Thoracic aorta (tissue), 2 donors: ENCODE data around the gene KIF1A. TPM values are rescaled to one million over a fixed set of nuclear protein-coding genes. Genes with fewer than 3 reads are reported as not detected.

ENCODE experiments used
- ATAC-seq: fragments of 150-250 bp; one replicate; pipeline ENCODE4 v1.8.0; 2017; ENCODE audit warnings: low read depth; ENCODE audit not compliant: insufficient number of reproducible peaks, low FRiP score
- DNase-seq: peaks from one replicate; pipeline ENCODE4 v3.0.0-alpha.2; 2020; ENCODE audit warnings: low spot score
- H3K27ac ChIP-seq, 2 donors: fragments of 200-600 bp; sonication (generic); 1 replicate in 1 of 2; 2 replicates in 1 of 2; pipeline ENCODE4 v1.5.1; 2016; ENCODE audit warnings: mild to moderate bottlenecking in 2 of 2, moderate library complexity in 2 of 2
- H3K27me3 ChIP-seq: fragments of 200-600 bp; sonication (generic); replicated peaks from 2 replicates; pipeline ENCODE4 v1.6.0; 2016; ENCODE audit warnings: mild to moderate bottlenecking; ENCODE audit not compliant: insufficient read depth
- H3K36me3 ChIP-seq: fragments of 200-600 bp; sonication (generic); one replicate; pipeline ENCODE4 v1.5.1; 2016
- H3K4me1 ChIP-seq, 2 donors: fragments of 200-600 bp; sonication (generic); 1 replicate in 1 of 2; 2 replicates in 1 of 2; pipeline versions ENCODE4 v1.5.1 to v1.6.0; 2016; ENCODE audit warnings: low read depth in 2 of 2, mild to moderate bottlenecking in 1 of 2; ENCODE audit not compliant: control insufficient read depth in 1 of 2
- H3K4me3 ChIP-seq: fragments of 200-600 bp; sonication (generic); 2 replicates; pipeline ENCODE4 v1.5.1; 2016; ENCODE audit warnings: mild to moderate bottlenecking
- H3K9me3 ChIP-seq: fragments of 200-600 bp; sonication (generic); 2 replicates; pipeline ENCODE4 v1.5.1; 2016
- total RNA-seq, 2 donors: library from RNA; depleted of rRNA; stranded (reverse); fragments of >200 nt; gene quantifications; one replicate each; pipeline versions ENCODE4 v1.1.0 to v1.2.3, GENCODE V29; 2016
- TF ChIP-seq, protein P1 (sequence below): fragments of 200-600 bp; sonication (generic); IDR thresholded peaks from one replicate; pipeline ENCODE4 v1.5.1; 2019; ENCODE audit warnings: antibody characterized with exemption

Gene KIF1A
- total RNA-seq, 2 donors from 2014 or later: 0.92 TPM; not detected in 1

DNA sequence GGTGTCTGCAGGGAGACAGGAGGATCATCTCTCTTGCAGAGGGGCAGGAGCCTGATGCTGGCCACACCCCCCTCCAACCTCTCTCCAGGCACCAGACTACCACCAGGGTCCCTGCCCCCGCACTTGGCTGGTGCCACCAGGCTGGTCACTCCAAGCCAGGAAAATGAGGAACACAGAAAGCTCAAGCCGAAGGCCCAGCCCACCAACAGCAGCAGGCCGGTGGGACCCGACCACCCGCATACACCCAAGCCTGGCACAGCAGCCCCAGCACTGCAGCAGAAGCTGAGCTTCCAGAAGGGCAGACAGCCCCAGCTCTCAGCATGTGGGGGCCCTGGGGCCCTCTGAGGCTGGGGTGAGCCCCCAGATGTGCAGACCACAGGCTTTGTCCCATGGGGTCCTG is 52.7 kb downstream of the KIF1A start:
- TF ChIP-seq, protein P1, sequence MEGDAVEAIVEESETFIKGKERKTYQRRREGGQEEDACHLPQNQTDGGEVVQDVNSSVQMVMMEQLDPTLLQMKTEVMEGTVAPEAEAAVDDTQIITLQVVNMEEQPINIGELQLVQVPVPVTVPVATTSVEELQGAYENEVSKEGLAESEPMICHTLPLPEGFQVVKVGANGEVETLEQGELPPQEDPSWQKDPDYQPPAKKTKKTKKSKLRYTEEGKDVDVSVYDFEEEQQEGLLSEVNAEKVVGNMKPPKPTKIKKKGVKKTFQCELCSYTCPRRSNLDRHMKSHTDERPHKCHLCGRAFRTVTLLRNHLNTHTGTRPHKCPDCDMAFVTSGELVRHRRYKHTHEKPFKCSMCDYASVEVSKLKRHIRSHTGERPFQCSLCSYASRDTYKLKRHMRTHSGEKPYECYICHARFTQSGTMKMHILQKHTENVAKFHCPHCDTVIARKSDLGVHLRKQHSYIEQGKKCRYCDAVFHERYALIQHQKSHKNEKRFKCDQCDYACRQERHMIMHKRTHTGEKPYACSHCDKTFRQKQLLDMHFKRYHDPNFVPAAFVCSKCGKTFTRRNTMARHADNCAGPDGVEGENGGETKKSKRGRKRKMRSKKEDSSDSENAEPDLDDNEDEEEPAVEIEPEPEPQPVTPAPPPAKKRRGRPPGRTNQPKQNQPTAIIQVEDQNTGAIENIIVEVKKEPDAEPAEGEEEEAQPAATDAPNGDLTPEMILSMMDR: no peak
- no peak for ATAC-seq
- H3K36me3 ChIP-seq: no peaks in the 10 kb centered on the region

DNA sequence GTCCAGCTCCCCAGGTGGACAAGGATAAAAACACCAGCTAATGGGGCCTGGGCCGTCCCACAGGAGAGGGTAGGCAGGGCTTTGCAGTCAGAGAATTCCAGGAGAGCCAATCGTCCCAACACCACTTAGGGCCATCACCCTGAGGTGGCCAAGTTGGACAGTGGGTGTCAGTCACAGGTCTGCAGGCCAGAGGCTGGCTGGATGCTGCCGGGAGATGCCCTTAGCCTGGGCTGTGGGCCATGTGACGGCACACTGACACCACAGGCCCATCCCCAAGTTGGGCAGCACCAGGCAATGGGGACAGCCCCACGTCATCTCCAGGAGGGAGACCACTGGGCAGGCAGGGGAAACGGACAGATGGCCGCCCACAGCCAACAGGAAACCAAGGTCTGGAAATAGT is 53.9 kb downstream of the KIF1A start:
- Histone ChIP-seq H3K4me3 (no peak overlapping the region), H3K36me3 (no peaks in the 10 kb centered on the region), H3K4me1 (no peaks in the 10 kb centered on the region), H3K27ac (no peak overlapping the region), H3K27me3 (no peaks in the 10 kb centered on the region), H3K9me3 (no peaks in the 10 kb centered on the region)
- TF ChIP-seq, protein P1: no peak
- DNase-seq: no peak
- no peak for ATAC-seq

More for the DNA sequence above, 52.7 kb downstream of the KIF1A start:
- Histone ChIP-seq H3K27me3 (no peaks in the 10 kb centered on the region), H3K9me3 (no peaks in the 10 kb centered on the region), H3K4me3 (no peak overlapping the region), H3K27ac (no peak overlapping the region), H3K4me1 (no peaks in the 10 kb centered on the region)
- DNase-seq: no peak

DNA sequence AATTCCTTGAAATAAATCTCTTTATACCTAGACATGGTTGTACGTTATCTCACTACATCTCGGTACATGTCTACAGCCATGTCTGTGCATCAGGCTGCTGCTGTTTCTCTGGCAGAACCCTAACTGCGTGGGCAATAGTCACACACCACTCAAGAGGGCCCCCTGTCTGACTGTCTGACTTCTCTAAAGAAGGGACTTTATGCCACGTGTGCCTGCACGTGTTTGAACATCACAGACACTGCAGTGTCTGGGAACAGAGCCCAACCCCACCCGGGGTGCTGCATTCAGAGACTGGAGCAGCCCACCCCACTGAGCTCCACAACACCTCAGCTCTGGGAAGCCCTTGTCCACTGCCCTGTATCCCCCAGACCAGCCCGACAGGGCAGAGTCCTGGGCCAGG is 55.0 kb downstream of the KIF1A start:
- Histone ChIP-seq H3K4me3 (no peak overlapping the region), H3K36me3 (no peaks in the 10 kb centered on the region), H3K27me3 (no peaks in the 10 kb centered on the region), H3K27ac (no peak overlapping the region), H3K9me3 (no peaks in the 10 kb centered on the region), H3K4me1 (no peaks in the 10 kb centered on the region)
- DNase-seq: no peak
- TF ChIP-seq, protein P1: no peak
- no peak for ATAC-seq

DNA sequence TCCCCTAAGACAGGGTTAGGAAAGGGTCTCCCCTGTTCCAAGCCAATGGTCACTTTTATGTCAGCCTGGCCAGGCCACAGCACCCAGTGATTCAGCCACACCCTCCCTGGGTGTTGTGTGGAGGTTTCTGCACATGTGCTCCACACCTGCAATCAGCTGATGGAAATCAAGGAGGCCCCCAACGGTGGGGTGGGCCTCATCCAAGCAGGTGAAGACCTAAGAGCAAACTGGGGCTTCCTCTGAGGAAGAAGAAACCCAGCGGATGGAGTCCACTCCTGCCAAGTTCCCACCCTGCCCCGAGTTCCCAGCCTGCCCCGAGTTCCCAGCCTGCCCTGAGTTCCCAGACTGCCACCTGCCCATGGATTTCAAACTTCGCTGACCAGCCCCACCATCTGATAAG is 55.4 kb downstream of the KIF1A start:
- no peak overlapping the region for H3K27ac ChIP-seq
- no peak for ATAC-seq
- H3K36me3 ChIP-seq: no peaks in the 10 kb centered on the region
- no peaks in the 10 kb centered on the region for H3K9me3 ChIP-seq
- H3K27me3 ChIP-seq: no peaks in the 10 kb centered on the region
- DNase-seq: no peak
- no peak overlapping the region for H3K4me3 ChIP-seq
- TF ChIP-seq, protein P1: no peak
- H3K4me1 ChIP-seq: no peaks in the 10 kb centered on the region

DNA sequence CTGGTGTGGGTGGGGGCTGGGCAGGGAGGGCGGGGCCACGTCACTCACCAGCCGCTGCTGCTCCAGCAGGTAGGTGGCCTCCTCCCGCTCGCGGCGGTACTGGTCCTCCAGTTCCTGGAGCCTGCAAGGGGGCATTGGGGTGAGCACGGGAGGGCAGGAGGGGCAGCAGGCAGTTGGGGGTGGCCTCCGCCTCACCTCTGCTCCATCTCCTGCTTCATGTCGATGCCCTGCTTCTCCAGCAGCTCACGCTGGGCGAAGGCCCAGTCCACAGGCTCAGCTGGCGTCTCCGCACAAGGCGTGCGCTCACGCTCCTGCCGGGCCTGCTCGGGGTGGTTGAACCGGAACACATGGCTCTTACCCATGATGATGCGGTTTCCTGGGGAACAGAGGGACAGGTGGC is 57.0 kb downstream of the KIF1A start:
- Histone ChIP-seq H3K27me3 (no peaks in the 10 kb centered on the region), H3K9me3 (no peaks in the 10 kb centered on the region), H3K27ac (no peak overlapping the region), H3K36me3 (no peaks in the 10 kb centered on the region), H3K4me1 (no peaks in the 10 kb centered on the region), H3K4me3 (no peak overlapping the region)
- DNase-seq: no peak
- ATAC-seq: no peak
- TF ChIP-seq, protein P1: no peak
